H9 (cell line): Measurements from ENCODE around the gene IFI35. TPM values are rescaled to one million over a fixed set of nuclear protein-coding genes. Genes with fewer than 3 reads are reported as not detected.

Source experiments
- DNase-seq: peaks from one replicate; pipeline ENCODE4 v3.0.0-alpha.2; 2017
- H2AFZ ChIP-seq: one replicate; pipeline ENCODE4 v1.6.1; 2013; ENCODE audit warnings: mild to moderate bottlenecking, low read length, control low read depth, moderate library complexity
- H2AK5ac ChIP-seq: 2 replicates; pipeline ENCODE4 v1.6.1; 2013; ENCODE audit warnings: low read length, control low read depth, mixed read lengths; ENCODE audit not compliant: insufficient read length
- H2BK120ac ChIP-seq: one replicate; pipeline ENCODE4 v1.6.1; 2013; ENCODE audit warnings: low read depth, mild to moderate bottlenecking, low read length, control low read depth, inconsistent platforms; ENCODE audit not compliant: poor library complexity, severe bottlenecking
- H2BK12ac ChIP-seq: 2 replicates; pipeline ENCODE4 v1.6.1; 2013; ENCODE audit warnings: low read length, control low read depth, mixed read lengths, low read depth; ENCODE audit not compliant: insufficient read length
- H2BK15ac ChIP-seq: 2 replicates; pipeline ENCODE4 v1.6.1; 2013; ENCODE audit warnings: low read depth, low read length, control low read depth
- H2BK20ac ChIP-seq: one replicate; pipeline ENCODE4 v1.6.1; 2013; ENCODE audit warnings: low read depth, mild to moderate bottlenecking, low read length, control low read depth, inconsistent platforms; ENCODE audit not compliant: poor library complexity, severe bottlenecking
- H2BK5ac ChIP-seq: 2 replicates; pipeline ENCODE4 v1.6.1; 2013; ENCODE audit warnings: low read length, control low read depth, mixed read lengths; ENCODE audit not compliant: insufficient read length
- H3K14ac ChIP-seq: 2 replicates; pipeline ENCODE4 v1.6.1; 2013; ENCODE audit warnings: low read length, control low read depth; ENCODE audit not compliant: insufficient read depth
- H3K18ac ChIP-seq: 2 replicates; pipeline ENCODE4 v1.6.1; 2013; ENCODE audit warnings: low read depth, mild to moderate bottlenecking, mixed read lengths, low read length, control low read depth; ENCODE audit not compliant: insufficient read length
- H3K23ac ChIP-seq: 2 replicates; pipeline ENCODE4 v1.6.1; 2013; ENCODE audit warnings: low read length, control low read depth, mixed read lengths, low read depth; ENCODE audit not compliant: insufficient read length
- H3K23me2 ChIP-seq: 2 replicates; pipeline ENCODE4 v1.6.1; 2013; ENCODE audit warnings: low read depth, mild to moderate bottlenecking, mixed read lengths, low read length, control low read depth; ENCODE audit not compliant: insufficient read length, poor library complexity, severe bottlenecking
- H3K27ac ChIP-seq: 2 replicates; pipeline ENCODE4 v1.5.1; 2013; ENCODE audit warnings: low read length, control low read depth, mixed read lengths, low read depth; ENCODE audit not compliant: insufficient read length
- H3K27me3 ChIP-seq: 2 replicates; pipeline ENCODE4 v1.6.1; 2013; ENCODE audit warnings: low read length, control low read depth, inconsistent platforms; ENCODE audit not compliant: insufficient read depth
- H3K4ac ChIP-seq: 2 replicates; pipeline ENCODE4 v1.6.1; 2013; ENCODE audit warnings: low read depth, mild to moderate bottlenecking, control low read depth, inconsistent platforms, low read length, moderate library complexity
- H3K4me1 ChIP-seq: 2 replicates; pipeline ENCODE4 v1.6.1; 2013; ENCODE audit warnings: low read length, control low read depth, inconsistent platforms; ENCODE audit not compliant: insufficient read depth
- H3K4me2 ChIP-seq: 2 replicates; pipeline ENCODE4 v1.6.1; 2013; ENCODE audit warnings: low read length, control low read depth, mixed read lengths; ENCODE audit not compliant: insufficient read length, insufficient read depth
- H3K56ac ChIP-seq: 2 replicates; pipeline ENCODE4 v1.6.1; 2013; ENCODE audit warnings: low read depth, mild to moderate bottlenecking, mixed read lengths, low read length, control low read depth; ENCODE audit not compliant: insufficient read length
- H3K79me1 ChIP-seq: 2 replicates; pipeline ENCODE4 v1.6.1; 2013; ENCODE audit warnings: low read depth, mild to moderate bottlenecking, moderate library complexity, low read length, control low read depth, inconsistent platforms; ENCODE audit not compliant: insufficient read depth, poor library complexity, severe bottlenecking
- H3K79me2 ChIP-seq: 2 replicates; pipeline ENCODE4 v1.6.1; 2013; ENCODE audit warnings: low read length, control low read depth, inconsistent platforms; ENCODE audit not compliant: insufficient read depth
- H3K9ac ChIP-seq: 2 replicates; pipeline ENCODE4 v1.6.1; 2013; ENCODE audit warnings: low read length, control low read depth, mixed read lengths; ENCODE audit not compliant: insufficient read length; ENCODE audit errors: extremely low read depth
- H3K9me3 ChIP-seq: one replicate; pipeline ENCODE4 v1.6.1; 2013; ENCODE audit warnings: low read depth, low read length, inconsistent platforms; ENCODE audit not compliant: control insufficient read depth
- H3T11ph ChIP-seq: one replicate; pipeline ENCODE4 v1.6.1; 2013; ENCODE audit warnings: mild to moderate bottlenecking, low read length, control low read depth, inconsistent platforms
- H4K20me1 ChIP-seq: one replicate; pipeline ENCODE4 v1.6.1; 2013; ENCODE audit not compliant: control insufficient read depth, insufficient read length, insufficient read depth
- H4K5ac ChIP-seq: 2 replicates; pipeline ENCODE4 v1.6.1; 2013; ENCODE audit warnings: low read depth, mild to moderate bottlenecking, mixed read lengths, low read length, control low read depth; ENCODE audit not compliant: insufficient read length
- H4K8ac ChIP-seq: replicated peaks from 2 replicates; pipeline ENCODE4 v1.6.1; 2013; ENCODE audit warnings: low read length, control low read depth, mixed read lengths, low read depth; ENCODE audit not compliant: insufficient read length
- H4K91ac ChIP-seq: 2 replicates; pipeline ENCODE4 v1.6.1; 2013; ENCODE audit warnings: low read depth, mild to moderate bottlenecking, moderate library complexity, mixed read lengths, low read length, control low read depth; ENCODE audit not compliant: insufficient read length
- H3K27ac Mint-ChIP-seq, 3 experiments: 2 replicates in 2 of 3; 3 replicates in 1 of 3; pipeline ENCODE4 v1.8.0; 2020 to 2021; ENCODE audit warnings: mixed read lengths in 3 of 3, mild to moderate bottlenecking in 1 of 3, moderate library complexity in 1 of 3
- H3K27me3 Mint-ChIP-seq: 2 replicates; pipeline ENCODE4 v1.8.0; 2021; ENCODE audit warnings: low read depth, mild to moderate bottlenecking, moderate library complexity, mixed read lengths
- H3K36me3 Mint-ChIP-seq, 3 experiments: 2 replicates in 2 of 3; 3 replicates in 1 of 3; pipeline ENCODE4 v1.8.0; 2020 to 2021; ENCODE audit warnings: low read depth in 3 of 3, mixed read lengths in 3 of 3; ENCODE audit not compliant: insufficient read depth in 1 of 3
- H3K4me1 Mint-ChIP-seq, 2 experiments: 2 replicates each; pipeline ENCODE4 v1.8.0; 2020; ENCODE audit warnings: mixed read lengths in 2 of 2
- H3K4me3 Mint-ChIP-seq, 2 experiments: 2 replicates in 1 of 2; 3 replicates in 1 of 2; pipeline ENCODE4 v1.8.0; 2020 to 2021; ENCODE audit warnings: mild to moderate bottlenecking in 2 of 2, mixed read lengths in 2 of 2, moderate library complexity in 1 of 2
- H3K9me3 Mint-ChIP-seq, 2 experiments: 2 replicates in 1 of 2; 3 replicates in 1 of 2; pipeline ENCODE4 v1.8.0; 2020; ENCODE audit warnings: mild to moderate bottlenecking in 2 of 2, mixed read lengths in 2 of 2, moderate library complexity in 1 of 2
- WGBS: extraction: QIAGEN DNeasy Blood & Tissue Kit; methylation state at CpG from one replicate; pipeline ENCODE4 v1.1.7; 2013; ENCODE audit warnings: missing lambda C conversion rate, low lambda C conversion rate, mixed read lengths; ENCODE audit not compliant: insufficient read length; ENCODE audit errors: extremely low coverage; 5-methylcytosine and 5-hydroxymethylcytosine counted together
- total RNA-seq: library from RNA; stranded (reverse); gene quantifications from 2 replicates; pipeline ENCODE4 v1.2.1, GENCODE V29; 2021
- TF ChIP-seq, protein P1 (sequence below): fragments of 200-600 bp; sonication (generic); conservative IDR thresholded peaks from 3 replicates; pipeline ENCODE4 v1.8.0; 2021; ENCODE audit warnings: antibody characterized with exemption, mild to moderate bottlenecking

Gene IFI35
- total RNA-seq, 1 experiment from 2014 or later: 4.2 TPM

DNA sequence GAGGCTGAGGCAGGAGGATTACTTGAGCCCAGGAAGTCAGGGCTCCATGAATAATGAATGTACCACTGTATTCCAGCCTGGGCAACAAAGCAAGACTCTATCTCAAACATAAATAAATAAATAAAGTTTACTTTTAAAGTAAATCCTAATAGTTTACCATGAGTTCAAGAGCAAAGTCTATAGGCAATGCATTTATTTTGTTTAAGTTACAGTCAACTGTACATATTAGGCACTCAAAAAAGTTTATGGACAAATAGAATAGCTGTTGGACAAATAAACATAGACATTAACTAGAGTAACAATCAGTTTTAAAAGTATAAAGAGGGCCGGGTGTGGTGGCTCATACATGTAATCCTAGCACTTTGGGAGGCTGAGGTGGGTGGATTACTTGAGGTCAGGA lies 38.7 kb upstream of the IFI35 start:
- Mint-ChIP-seq H3K9me3 (0 out of 5 replicates have a peak, but pooled peaks cover 0 to 4% of the 10 kb centered on the region in 2 experiments), H3K4me3 (no peak overlapping the region), H3K4me1 (peaks cover 5 to 10% of the 10 kb centered on the region in 2 experiments), H3K27ac (no peak overlapping the region), H3K36me3 (peaks cover 3 to 11% (median 6%) of the 10 kb centered on the region in 3 experiments; a peak in 6 of 7 replicates), H3K27me3 (no peaks in the 10 kb centered on the region)
- Histone ChIP-seq H4K8ac (no peak overlapping the region), H3T11ph (no peak overlapping the region), H2BK20ac (no peak overlapping the region), H3K27me3 (no peaks in the 10 kb centered on the region), H2BK15ac (no peak overlapping the region), H3K27ac (no peak overlapping the region), H4K5ac (no peak overlapping the region), H3K18ac (no peak overlapping the region), H2AFZ (no peak overlapping the region), H2BK120ac (no peak overlapping the region), H3K79me2 (0 out of 2 replicates have a peak, but pooled peaks cover 2% of the 10 kb centered on the region), H3K79me1 (no peaks in the 10 kb centered on the region), H2BK5ac (no peak overlapping the region), H3K9ac (no peak overlapping the region), H3K23me2 (peaks cover 5% of the 10 kb centered on the region), H3K4me1 (no peaks in the 10 kb centered on the region), H3K56ac (no peak overlapping the region), H4K91ac (no peak overlapping the region), H2BK12ac (no peak overlapping the region), H3K14ac (no peak overlapping the region), H4K20me1 (no peaks in the 10 kb centered on the region), H3K23ac (no peak overlapping the region), H3K9me3 (no peaks in the 10 kb centered on the region), H3K4me2 (no peak overlapping the region), H3K4ac (no peak overlapping the region), H2AK5ac (no peak overlapping the region)
- WGBS: no CpG with 5 or more reads among the region's 1 CpG
- TF ChIP-seq, protein P1, sequence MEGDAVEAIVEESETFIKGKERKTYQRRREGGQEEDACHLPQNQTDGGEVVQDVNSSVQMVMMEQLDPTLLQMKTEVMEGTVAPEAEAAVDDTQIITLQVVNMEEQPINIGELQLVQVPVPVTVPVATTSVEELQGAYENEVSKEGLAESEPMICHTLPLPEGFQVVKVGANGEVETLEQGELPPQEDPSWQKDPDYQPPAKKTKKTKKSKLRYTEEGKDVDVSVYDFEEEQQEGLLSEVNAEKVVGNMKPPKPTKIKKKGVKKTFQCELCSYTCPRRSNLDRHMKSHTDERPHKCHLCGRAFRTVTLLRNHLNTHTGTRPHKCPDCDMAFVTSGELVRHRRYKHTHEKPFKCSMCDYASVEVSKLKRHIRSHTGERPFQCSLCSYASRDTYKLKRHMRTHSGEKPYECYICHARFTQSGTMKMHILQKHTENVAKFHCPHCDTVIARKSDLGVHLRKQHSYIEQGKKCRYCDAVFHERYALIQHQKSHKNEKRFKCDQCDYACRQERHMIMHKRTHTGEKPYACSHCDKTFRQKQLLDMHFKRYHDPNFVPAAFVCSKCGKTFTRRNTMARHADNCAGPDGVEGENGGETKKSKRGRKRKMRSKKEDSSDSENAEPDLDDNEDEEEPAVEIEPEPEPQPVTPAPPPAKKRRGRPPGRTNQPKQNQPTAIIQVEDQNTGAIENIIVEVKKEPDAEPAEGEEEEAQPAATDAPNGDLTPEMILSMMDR: no peak
- no peak for DNase-seq
